GM21360 (cell line): Measurements from ENCODE around the gene AKTIP.
A peak's percentile ranks its signal among the peaks of the same experiment; 100 is the strongest.

Source experiments
- ATAC-seq: cut with Tn5 transposase; IDR thresholded peaks from one replicate; pipeline ENCODE4 v1.9.1; 2021; ENCODE audit warnings: mild to moderate bottlenecking, moderate library complexity; ENCODE audit not compliant: unreplicated experiment

The AKTIP gene

GRCh38 chr16:53484542-53484941 is 18.5 kb downstream of the AKTIP start:
- no peak for ATAC-seq

- no peak for ATAC-seq
These were observed 20.9 kb downstream of the AKTIP start for GRCh38 chr16:53482123-53482522.

- ATAC-seq = no peak
These were observed 22.6 kb downstream of the AKTIP start for GRCh38 chr16:53480394-53480793.

GRCh38 chr16:53478965-53479364 is 24.0 kb downstream of the AKTIP start:
- ATAC-seq = no peak

GRCh38 chr16:53476867-53477266 is 26.1 kb downstream of the AKTIP start:
- ATAC-seq = no peak

GRCh38 chr16:53465606-53466280 is 37.3 kb downstream of the AKTIP start:
- ATAC-seq = no peak

- no peak for ATAC-seq
These were observed 44.4 kb downstream of the AKTIP start for GRCh38 chr16:53458635-53459034.

GRCh38 chr16:53457670-53458069 is 45.3 kb downstream of the AKTIP start:
- ATAC-seq = peak; percentile 100

- ATAC-seq = no peak
These were observed 46.4 kb downstream of the AKTIP start for GRCh38 chr16:53456625-53457024.

- ATAC-seq = no peak
These were observed 49.1 kb downstream of the AKTIP start for GRCh38 chr16:53453928-53454327.

- ATAC-seq = peak; percentile 55
These were observed 53.0 kb downstream of the AKTIP start for GRCh38 chr16:53449816-53450517.

- no peak for ATAC-seq
These were observed 56.9 kb downstream of the AKTIP start for GRCh38 chr16:53446090-53446489.

GRCh38 chr16:53445534-53445933 is 57.5 kb downstream of the AKTIP start:
- no peak for ATAC-seq
